Epithelial cell of umbilical artery (primary cell): ENCODE measurements around the gene RGS3. TPM values are rescaled to one million over a fixed set of nuclear protein-coding genes. Genes with fewer than 3 reads are reported as not detected.

ENCODE experiments used
- total RNA-seq: library from RNA; depleted of rRNA; stranded (reverse); fragments of >200 nt; gene quantifications from 2 replicates; pipeline ENCODE4 v1.2.3, GENCODE V29; 2014

The RGS3 gene
- total RNA-seq, result 321 and 369 TPM in 2 replicates

GRCh38 chr9:113463418-113464285 is at the start of gene RGS3:
TSS of gene RGS3 (plus strand) at chr9:113463727. CDS start at chr9:113463803, 76 bp downstream.

Other genes starting within 250 kb of the RGS3 start
- 9.7 and 17.0 TPM in 2 replicates for gene FKBP15, start 242.4 kb upstream of the RGS3 start, total RNA-seq
- 14.6 and 21.3 TPM in 2 replicates for gene SLC31A1, start 242.2 kb upstream of the RGS3 start, total RNA-seq
- gene CDC26, start 188.2 kb upstream of the RGS3 start, total RNA-seq, result 76.7 and 98.0 TPM in 2 replicates
- gene PRPF4, start 188.1 kb upstream of the RGS3 start, total RNA-seq, result 27.0 and 38.0 TPM in 2 replicates
- gene RNF183, start 160.4 kb upstream of the RGS3 start, total RNA-seq, result not detected in 2 replicates
- gene WDR31, start 123.5 kb upstream of the RGS3 start, total RNA-seq, result 0.32 and 0.46 TPM in 2 replicates
- not detected in 2 replicates for gene BSPRY, start 114.2 kb upstream of the RGS3 start, total RNA-seq
- gene HDHD3, start 86.7 kb upstream of the RGS3 start, total RNA-seq, result 7.8 and 8.8 TPM in 2 replicates
- gene ALAD, start 62.4 kb upstream of the RGS3 start, total RNA-seq, result 14.3 and 15.2 TPM in 2 replicates
- gene POLE3, start 53.1 kb upstream of the RGS3 start, total RNA-seq, result 63.0 and 91.5 TPM in 2 replicates
- gene C9orf43, start 53.0 kb upstream of the RGS3 start, total RNA-seq, result 0.15 and 0.32 TPM in 2 replicates